H9 (cell line): Measurements from ENCODE around the gene LRP1. TPM values are rescaled to one million over a fixed set of nuclear protein-coding genes. Genes with fewer than 3 reads are reported as not detected.
A peak's percentile ranks its signal among the peaks of the same experiment; 100 is the strongest.

ENCODE experiments used
- DNase-seq: peaks from one replicate; pipeline ENCODE4 v3.0.0-alpha.2; 2017
- H2AFZ ChIP-seq: one replicate; pipeline ENCODE4 v1.6.1; 2013; ENCODE audit warnings: mild to moderate bottlenecking, low read length, control low read depth, moderate library complexity
- H2AK5ac ChIP-seq: 2 replicates; pipeline ENCODE4 v1.6.1; 2013; ENCODE audit warnings: low read length, control low read depth, mixed read lengths; ENCODE audit not compliant: insufficient read length
- H2BK120ac ChIP-seq: one replicate; pipeline ENCODE4 v1.6.1; 2013; ENCODE audit warnings: low read depth, mild to moderate bottlenecking, low read length, control low read depth, inconsistent platforms; ENCODE audit not compliant: poor library complexity, severe bottlenecking
- H2BK12ac ChIP-seq: 2 replicates; pipeline ENCODE4 v1.6.1; 2013; ENCODE audit warnings: low read length, control low read depth, mixed read lengths, low read depth; ENCODE audit not compliant: insufficient read length
- H2BK15ac ChIP-seq: 2 replicates; pipeline ENCODE4 v1.6.1; 2013; ENCODE audit warnings: low read depth, low read length, control low read depth
- H2BK20ac ChIP-seq: one replicate; pipeline ENCODE4 v1.6.1; 2013; ENCODE audit warnings: low read depth, mild to moderate bottlenecking, low read length, control low read depth, inconsistent platforms; ENCODE audit not compliant: poor library complexity, severe bottlenecking
- H2BK5ac ChIP-seq: 2 replicates; pipeline ENCODE4 v1.6.1; 2013; ENCODE audit warnings: low read length, control low read depth, mixed read lengths; ENCODE audit not compliant: insufficient read length
- H3K14ac ChIP-seq: 2 replicates; pipeline ENCODE4 v1.6.1; 2013; ENCODE audit warnings: low read length, control low read depth; ENCODE audit not compliant: insufficient read depth
- H3K18ac ChIP-seq: 2 replicates; pipeline ENCODE4 v1.6.1; 2013; ENCODE audit warnings: low read depth, mild to moderate bottlenecking, mixed read lengths, low read length, control low read depth; ENCODE audit not compliant: insufficient read length
- H3K23ac ChIP-seq: 2 replicates; pipeline ENCODE4 v1.6.1; 2013; ENCODE audit warnings: low read length, control low read depth, mixed read lengths, low read depth; ENCODE audit not compliant: insufficient read length
- H3K23me2 ChIP-seq: 2 replicates; pipeline ENCODE4 v1.6.1; 2013; ENCODE audit warnings: low read depth, mild to moderate bottlenecking, mixed read lengths, low read length, control low read depth; ENCODE audit not compliant: insufficient read length, poor library complexity, severe bottlenecking
- H3K27ac ChIP-seq: 2 replicates; pipeline ENCODE4 v1.5.1; 2013; ENCODE audit warnings: low read length, control low read depth, mixed read lengths, low read depth; ENCODE audit not compliant: insufficient read length
- H3K27me3 ChIP-seq: 2 replicates; pipeline ENCODE4 v1.6.1; 2013; ENCODE audit warnings: low read length, control low read depth, inconsistent platforms; ENCODE audit not compliant: insufficient read depth
- H3K4ac ChIP-seq: 2 replicates; pipeline ENCODE4 v1.6.1; 2013; ENCODE audit warnings: low read depth, mild to moderate bottlenecking, control low read depth, inconsistent platforms, low read length, moderate library complexity
- H3K4me1 ChIP-seq: 2 replicates; pipeline ENCODE4 v1.6.1; 2013; ENCODE audit warnings: low read length, control low read depth, inconsistent platforms; ENCODE audit not compliant: insufficient read depth
- H3K4me2 ChIP-seq: 2 replicates; pipeline ENCODE4 v1.6.1; 2013; ENCODE audit warnings: low read length, control low read depth, mixed read lengths; ENCODE audit not compliant: insufficient read length, insufficient read depth
- H3K56ac ChIP-seq: 2 replicates; pipeline ENCODE4 v1.6.1; 2013; ENCODE audit warnings: low read depth, mild to moderate bottlenecking, mixed read lengths, low read length, control low read depth; ENCODE audit not compliant: insufficient read length
- H3K79me1 ChIP-seq: 2 replicates; pipeline ENCODE4 v1.6.1; 2013; ENCODE audit warnings: low read depth, mild to moderate bottlenecking, moderate library complexity, low read length, control low read depth, inconsistent platforms; ENCODE audit not compliant: insufficient read depth, poor library complexity, severe bottlenecking
- H3K79me2 ChIP-seq: 2 replicates; pipeline ENCODE4 v1.6.1; 2013; ENCODE audit warnings: low read length, control low read depth, inconsistent platforms; ENCODE audit not compliant: insufficient read depth
- H3K9ac ChIP-seq: 2 replicates; pipeline ENCODE4 v1.6.1; 2013; ENCODE audit warnings: low read length, control low read depth, mixed read lengths; ENCODE audit not compliant: insufficient read length; ENCODE audit errors: extremely low read depth
- H3K9me3 ChIP-seq: one replicate; pipeline ENCODE4 v1.6.1; 2013; ENCODE audit warnings: low read depth, low read length, inconsistent platforms; ENCODE audit not compliant: control insufficient read depth
- H3T11ph ChIP-seq: one replicate; pipeline ENCODE4 v1.6.1; 2013; ENCODE audit warnings: mild to moderate bottlenecking, low read length, control low read depth, inconsistent platforms
- H4K20me1 ChIP-seq: one replicate; pipeline ENCODE4 v1.6.1; 2013; ENCODE audit not compliant: control insufficient read depth, insufficient read length, insufficient read depth
- H4K5ac ChIP-seq: 2 replicates; pipeline ENCODE4 v1.6.1; 2013; ENCODE audit warnings: low read depth, mild to moderate bottlenecking, mixed read lengths, low read length, control low read depth; ENCODE audit not compliant: insufficient read length
- H4K8ac ChIP-seq: replicated peaks from 2 replicates; pipeline ENCODE4 v1.6.1; 2013; ENCODE audit warnings: low read length, control low read depth, mixed read lengths, low read depth; ENCODE audit not compliant: insufficient read length
- H4K91ac ChIP-seq: 2 replicates; pipeline ENCODE4 v1.6.1; 2013; ENCODE audit warnings: low read depth, mild to moderate bottlenecking, moderate library complexity, mixed read lengths, low read length, control low read depth; ENCODE audit not compliant: insufficient read length
- H3K27ac Mint-ChIP-seq, 3 experiments: 2 replicates in 2 of 3; 3 replicates in 1 of 3; pipeline ENCODE4 v1.8.0; 2020 to 2021; ENCODE audit warnings: mixed read lengths in 3 of 3, mild to moderate bottlenecking in 1 of 3, moderate library complexity in 1 of 3
- H3K27me3 Mint-ChIP-seq: 2 replicates; pipeline ENCODE4 v1.8.0; 2021; ENCODE audit warnings: low read depth, mild to moderate bottlenecking, moderate library complexity, mixed read lengths
- H3K36me3 Mint-ChIP-seq, 3 experiments: 2 replicates in 2 of 3; 3 replicates in 1 of 3; pipeline ENCODE4 v1.8.0; 2020 to 2021; ENCODE audit warnings: low read depth in 3 of 3, mixed read lengths in 3 of 3; ENCODE audit not compliant: insufficient read depth in 1 of 3
- H3K4me1 Mint-ChIP-seq, 2 experiments: 2 replicates each; pipeline ENCODE4 v1.8.0; 2020; ENCODE audit warnings: mixed read lengths in 2 of 2
- H3K4me3 Mint-ChIP-seq, 2 experiments: 2 replicates in 1 of 2; 3 replicates in 1 of 2; pipeline ENCODE4 v1.8.0; 2020 to 2021; ENCODE audit warnings: mild to moderate bottlenecking in 2 of 2, mixed read lengths in 2 of 2, moderate library complexity in 1 of 2
- H3K9me3 Mint-ChIP-seq, 2 experiments: 2 replicates in 1 of 2; 3 replicates in 1 of 2; pipeline ENCODE4 v1.8.0; 2020; ENCODE audit warnings: mild to moderate bottlenecking in 2 of 2, mixed read lengths in 2 of 2, moderate library complexity in 1 of 2
- CTCF ChIP-seq: fragments of 200-600 bp; sonication (generic); conservative IDR thresholded peaks from 3 replicates; pipeline ENCODE4 v1.8.0; 2021; ENCODE audit warnings: antibody characterized with exemption, mild to moderate bottlenecking
- WGBS: extraction: QIAGEN DNeasy Blood & Tissue Kit; methylation state at CpG from one replicate; pipeline ENCODE4 v1.1.7; 2013; ENCODE audit warnings: missing lambda C conversion rate, low lambda C conversion rate, mixed read lengths; ENCODE audit not compliant: insufficient read length; ENCODE audit errors: extremely low coverage; 5-methylcytosine and 5-hydroxymethylcytosine counted together
- total RNA-seq: library from RNA; stranded (reverse); gene quantifications from 2 replicates; pipeline ENCODE4 v1.2.1, GENCODE V29; 2021

The LRP1 gene
- total RNA-seq, 1 experiment from 2014 or later: 115 TPM

DNA sequence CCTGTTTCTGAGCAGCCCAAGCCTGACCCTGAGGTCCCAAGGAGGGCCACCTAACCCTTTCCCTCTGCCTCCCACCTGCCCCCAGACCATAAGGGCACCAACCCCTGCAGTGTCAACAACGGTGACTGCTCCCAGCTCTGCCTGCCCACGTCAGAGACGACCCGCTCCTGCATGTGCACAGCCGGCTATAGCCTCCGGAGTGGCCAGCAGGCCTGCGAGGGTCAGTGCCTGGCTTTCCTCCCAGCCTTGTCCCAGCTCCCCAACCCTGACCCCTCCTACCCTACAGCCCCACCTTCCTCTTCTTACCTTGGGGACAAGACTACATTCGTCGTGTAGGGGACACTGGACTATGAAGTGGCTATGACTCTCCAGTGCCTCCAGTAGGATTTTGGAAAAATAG, 52.8 kb downstream of the LRP1 start:
- no peak overlapping the region for H3K4me3 Mint-ChIP-seq
- WGBS: no CpG with 5 or more reads among the region's 9 CpGs

More for the DNA sequence above, 52.8 kb downstream of the LRP1 start:
- Histone ChIP-seq H2AK5ac (no peak overlapping the region), H3K79me1 (no peaks in the 10 kb centered on the region), H3K18ac (no peak overlapping the region), H3K4me2 (no peak overlapping the region), H4K91ac (no peak overlapping the region), H2AFZ (no peak overlapping the region), H3K27me3 (no peaks in the 10 kb centered on the region), H4K5ac (no peak overlapping the region), H3K14ac (no peak overlapping the region), H3K56ac (no peak overlapping the region), H2BK120ac (no peak overlapping the region), H3K4ac (no peak overlapping the region), H3K4me1 (no peaks in the 10 kb centered on the region), H2BK12ac (no peak overlapping the region), H3K79me2 (no peaks in the 10 kb centered on the region), H3T11ph (no peak overlapping the region), H3K23ac (no peak overlapping the region), H2BK15ac (no peak overlapping the region), H3K27ac (no peak overlapping the region), H3K9ac (no peak overlapping the region), H2BK20ac (no peak overlapping the region), H4K20me1 (no peaks in the 10 kb centered on the region), H4K8ac (no peak overlapping the region), H3K23me2 (no peaks in the 10 kb centered on the region), H3K9me3 (no peaks in the 10 kb centered on the region), H2BK5ac (no peak overlapping the region)
- Mint-ChIP-seq H3K36me3 (peaks cover 51 to 92% (median 91%) of the 10 kb centered on the region in 3 experiments; a peak in 6 of 7 replicates), H3K9me3 (no peaks in the 10 kb centered on the region), H3K27ac (peak overlapping the region in 2 of 3 experiments; percentile 30 to 32; a peak in 2 of 7 replicates), H3K27me3 (no peaks in the 10 kb centered on the region), H3K4me1 (peaks cover 4 to 5% of the 10 kb centered on the region in 2 experiments)
- TF ChIP-seq CTCF: no peak
- DNase-seq: no peak
